Measurements from ENCODE around the gene ACO2. TPM values are rescaled to one million over a fixed set of nuclear protein-coding genes. Genes with fewer than 3 reads are reported as not detected.

Gene ACO2
- total RNA-seq, 2 donors from 2014 or later = 32.7 to 75.5 TPM

DNA sequence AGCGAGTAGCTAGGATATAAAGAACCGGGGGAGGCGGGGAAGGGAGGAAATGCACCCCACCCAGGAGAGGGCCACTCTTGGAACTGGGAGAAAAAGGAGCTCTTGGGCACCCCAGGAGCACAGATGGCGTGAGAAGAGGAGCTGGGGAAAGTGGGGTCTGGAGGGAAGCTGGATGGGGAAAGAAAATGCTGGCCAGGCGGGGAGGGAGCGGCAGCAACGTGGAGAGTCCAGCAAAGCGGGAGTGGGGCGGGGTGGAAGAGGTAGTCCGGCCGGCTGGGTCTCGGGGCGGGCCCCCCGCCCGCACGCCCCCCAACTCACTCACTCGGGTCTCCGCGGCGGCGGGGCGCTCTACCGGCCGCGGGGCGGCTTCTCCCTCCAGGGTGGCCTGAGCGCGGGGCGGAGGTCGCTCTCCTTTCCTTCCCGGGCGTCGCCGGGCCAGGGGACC is 22.8 kb upstream of the ACO2 start:
- H3K36me3 ChIP-seq (replicated peaks in 1 of 2; ENCODE audit: insufficient read depth in 1 of 2, low read depth in 2 of 2) = no peaks in the 10 kb centered on the region
- intact Hi-C loops (cut with DNase I) = no loop called here
- no peak for TF ChIP-seq POLR2A (IDR thresholded peaks at IDR 0.05)
- TF ChIP-seq, protein P1, sequence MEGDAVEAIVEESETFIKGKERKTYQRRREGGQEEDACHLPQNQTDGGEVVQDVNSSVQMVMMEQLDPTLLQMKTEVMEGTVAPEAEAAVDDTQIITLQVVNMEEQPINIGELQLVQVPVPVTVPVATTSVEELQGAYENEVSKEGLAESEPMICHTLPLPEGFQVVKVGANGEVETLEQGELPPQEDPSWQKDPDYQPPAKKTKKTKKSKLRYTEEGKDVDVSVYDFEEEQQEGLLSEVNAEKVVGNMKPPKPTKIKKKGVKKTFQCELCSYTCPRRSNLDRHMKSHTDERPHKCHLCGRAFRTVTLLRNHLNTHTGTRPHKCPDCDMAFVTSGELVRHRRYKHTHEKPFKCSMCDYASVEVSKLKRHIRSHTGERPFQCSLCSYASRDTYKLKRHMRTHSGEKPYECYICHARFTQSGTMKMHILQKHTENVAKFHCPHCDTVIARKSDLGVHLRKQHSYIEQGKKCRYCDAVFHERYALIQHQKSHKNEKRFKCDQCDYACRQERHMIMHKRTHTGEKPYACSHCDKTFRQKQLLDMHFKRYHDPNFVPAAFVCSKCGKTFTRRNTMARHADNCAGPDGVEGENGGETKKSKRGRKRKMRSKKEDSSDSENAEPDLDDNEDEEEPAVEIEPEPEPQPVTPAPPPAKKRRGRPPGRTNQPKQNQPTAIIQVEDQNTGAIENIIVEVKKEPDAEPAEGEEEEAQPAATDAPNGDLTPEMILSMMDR (IDR thresholded peaks at IDR 0.05) = no peak
- peak overlapping the region; percentile 99 to 100 (median 100) for H3K27ac ChIP-seq
- no peaks in the 10 kb centered on the region for H3K9me3 ChIP-seq
- ATAC-seq (no peak), DNase-seq (peak; percentile 38 to 52 (median 44))
- WGBS, 2 donors = 1% methylated on average over 18 to 30 of the region's 34 CpGs
- H3K4me3 ChIP-seq = peak overlapping the region; percentile 80 to 97
- peaks cover 37% of the 10 kb centered on the region for H3K4me1 ChIP-seq
- no peaks in the 10 kb centered on the region for H3K27me3 ChIP-seq

DNA sequence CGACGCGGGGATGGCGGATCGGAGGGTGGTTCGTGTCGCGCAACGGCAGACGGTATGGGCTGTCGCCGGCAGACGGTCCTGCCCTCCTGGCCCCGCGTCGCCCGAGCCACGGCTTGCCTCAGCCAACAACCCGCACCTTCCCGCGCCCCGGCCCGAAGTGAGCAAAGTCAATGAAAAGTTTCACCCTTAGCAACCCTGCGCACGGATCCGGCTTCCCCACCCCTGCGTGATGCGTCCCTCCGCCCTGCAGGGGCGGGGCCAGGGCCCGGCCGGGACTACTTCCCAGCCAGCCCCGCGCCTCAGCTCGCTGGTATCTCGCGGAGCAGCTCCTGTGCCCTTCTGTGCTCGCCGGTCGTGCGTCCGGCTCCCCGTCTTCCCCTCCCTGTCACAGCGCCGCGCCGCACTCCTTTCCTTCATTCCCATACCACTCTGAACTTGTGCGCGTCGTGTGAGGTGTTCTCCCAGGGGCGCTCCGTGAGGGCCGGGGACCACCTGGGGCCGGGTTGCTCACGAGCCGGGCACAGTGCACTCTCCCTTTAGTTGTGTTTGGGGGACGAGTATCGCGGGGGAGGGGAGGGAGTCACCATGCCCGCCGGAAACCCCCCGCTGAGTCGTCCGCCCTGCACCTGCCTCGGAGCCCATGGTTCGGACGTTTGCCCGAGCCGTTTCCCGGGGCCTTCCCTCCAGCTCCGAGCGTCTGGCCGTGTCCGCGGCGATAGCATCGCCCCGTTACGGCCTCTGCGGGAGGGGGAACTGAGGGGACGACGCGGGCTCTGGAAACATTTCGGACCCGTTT is 22.1 kb upstream of the ACO2 start, which contains the start of gene TOB2:
Gene TOB2, minus strand, starts transcription at position 163 of the 796 bp plus-strand sequence. CDS start 9,456 bp downstream, outside the sequence.
- Histone ChIP-seq H3K27ac (peak within 1 kb of the TSS; percentile 99 to 100 (median 100)), H3K9me3 (no peaks in the 10 kb centered on the region), H3K4me1 (peaks cover 31% of the 10 kb centered on the region), H3K4me3 (peak within 1 kb of the TSS; percentile 80 to 97), H3K27me3 (no peaks in the 10 kb centered on the region), H3K36me3 (replicated peaks in 1 of 2; ENCODE audit: insufficient read depth in 1 of 2, low read depth in 2 of 2) (no peaks in the 10 kb centered on the region)
- 0 to 1% methylated on average over 4 to 70 of the region's 85 CpGs for WGBS, 2 donors
- TF ChIP-seq POLR2A (IDR thresholded peaks at IDR 0.05) = peak; percentile 99 to 100 (median 100)
- TF ChIP-seq, protein P1 (IDR thresholded peaks at IDR 0.05) = peak in 2 of 7 experiments; percentile 3 to 5
- ATAC-seq (peak; percentile 75), DNase-seq (peak; percentile 96 to 97 (median 96))
- intact Hi-C loops (cut with DNase I) = no loop called here

DNA sequence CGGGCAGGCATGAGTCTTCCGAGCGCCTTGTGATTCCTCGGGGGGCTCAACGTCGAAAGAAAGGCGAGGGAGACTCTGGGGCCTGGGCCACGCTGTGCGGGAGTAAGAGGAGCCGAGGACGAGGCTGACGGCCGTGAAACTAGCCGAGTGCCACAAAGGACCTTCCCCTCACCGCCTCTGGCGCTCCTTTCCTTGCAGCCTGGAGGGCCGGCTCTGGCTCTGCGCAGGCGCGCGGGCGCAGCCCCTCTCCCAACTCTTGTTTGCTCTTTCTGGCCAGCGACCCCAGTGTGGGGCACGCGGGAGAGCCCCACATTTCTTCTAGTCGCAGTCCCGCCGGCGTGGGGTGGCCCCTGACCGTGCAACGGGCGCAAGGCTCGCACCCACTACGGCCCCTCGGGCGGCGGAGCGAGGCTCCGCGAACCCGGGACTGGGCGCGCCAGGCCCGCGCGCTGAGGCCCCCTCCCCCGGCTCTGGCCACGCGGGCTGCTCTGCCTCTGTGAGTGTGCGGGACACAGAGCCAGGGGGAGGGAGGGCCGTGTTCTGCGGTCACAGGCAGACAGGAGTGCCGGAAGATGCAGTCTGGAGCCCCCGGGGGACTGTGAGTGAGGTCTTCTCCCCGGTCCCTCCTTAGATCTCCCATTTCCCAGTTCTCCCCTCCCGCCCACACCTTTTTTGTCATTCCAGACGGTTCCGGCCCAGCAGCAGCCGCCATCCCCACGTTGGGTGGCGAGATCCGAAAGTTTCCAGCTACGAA is 21.3 kb upstream of the ACO2 start:
- WGBS, 2 donors = 0 to 1% methylated on average over 32 to 63 of the region's 63 CpGs
- ATAC-seq (peak; percentile 27), DNase-seq (peak; percentile 68 to 77 (median 76))
- no peaks in the 10 kb centered on the region for H3K27me3 ChIP-seq
- peak overlapping the region; percentile 99 to 100 (median 100) for H3K27ac ChIP-seq
- H3K4me3 ChIP-seq = peak overlapping the region; percentile 75 to 97
- TF ChIP-seq, protein P1 (IDR thresholded peaks at IDR 0.05) = peak in 1 of 7 experiments; percentile 2
- TF ChIP-seq POLR2A (IDR thresholded peaks at IDR 0.05) = no peak
- H3K36me3 ChIP-seq (replicated peaks in 1 of 2; ENCODE audit: insufficient read depth in 1 of 2, low read depth in 2 of 2) = no peaks in the 10 kb centered on the region
- intact Hi-C loops (cut with DNase I) = no loop called here
- H3K9me3 ChIP-seq = no peaks in the 10 kb centered on the region
- peaks cover 23% of the 10 kb centered on the region for H3K4me1 ChIP-seq

DNA sequence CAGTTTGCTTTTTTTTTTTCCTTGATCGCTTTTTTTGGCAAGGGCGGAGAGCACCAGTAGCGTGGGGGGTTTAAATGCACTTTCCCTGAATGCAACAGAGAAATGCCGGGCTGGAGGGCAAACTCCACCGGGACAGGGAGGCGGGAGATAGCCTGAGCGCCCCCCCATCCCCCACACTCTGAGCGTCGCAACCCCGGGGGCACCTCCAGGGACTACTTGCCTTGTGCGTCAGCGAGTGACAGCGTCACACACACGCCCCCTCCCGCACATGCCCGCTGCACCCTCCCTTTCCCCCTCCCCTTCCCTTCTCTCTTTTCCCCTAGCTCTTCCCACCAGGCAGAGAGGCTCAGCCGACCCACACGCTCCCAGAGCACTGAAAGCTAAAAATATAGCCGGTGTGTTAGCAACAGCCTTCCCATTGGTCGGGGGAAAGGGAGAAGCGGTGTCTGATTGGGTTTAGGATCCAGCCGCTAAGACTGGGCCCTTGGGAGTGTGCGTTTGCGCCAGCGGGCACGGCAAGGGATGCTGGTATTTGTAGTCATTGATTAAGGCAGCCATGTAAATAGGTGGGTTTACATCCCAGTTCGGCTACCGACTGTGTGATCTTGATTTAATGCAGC is 20.6 kb upstream of the ACO2 start:
- H3K27ac ChIP-seq = peak overlapping the region; percentile 99 to 100 (median 100)
- H3K4me3 ChIP-seq = peak overlapping the region; percentile 55 to 75
- no peaks in the 10 kb centered on the region for H3K36me3 ChIP-seq (replicated peaks in 1 of 2; ENCODE audit: insufficient read depth in 1 of 2, low read depth in 2 of 2)
- intact Hi-C loops (cut with DNase I) = no loop called here
- H3K9me3 ChIP-seq = no peaks in the 10 kb centered on the region
- WGBS, 2 donors = 0% methylated on average over 25 to 28 of the region's 28 CpGs
- peak; percentile 80 for ATAC-seq
- TF ChIP-seq, protein P1 (IDR thresholded peaks at IDR 0.05) = peak in 1 of 7 experiments; percentile 5
- TF ChIP-seq POLR2A (IDR thresholded peaks at IDR 0.05) = peak; percentile 82 to 94 (median 84)
- peaks cover 16% of the 10 kb centered on the region for H3K4me1 ChIP-seq
- peak; percentile 94 to 98 (median 96) for DNase-seq
- H3K27me3 ChIP-seq = no peaks in the 10 kb centered on the region

Measured in body of pancreas (tissue), 4 donors.